ENCODE results near the gene PDGFD. TPM values are rescaled to one million over a fixed set of nuclear protein-coding genes. Genes with fewer than 3 reads are reported as not detected.

The PDGFD gene
- total RNA-seq, 1 experiment from 2014 or later = 1.7 TPM

- no peak overlapping the region for H4K5ac ChIP-seq (ENCODE audit: insufficient read length, low read depth, low read length)
- no peaks in the 10 kb centered on the region for H3K27me3 ChIP-seq (ENCODE audit: insufficient read depth, low read length)
- no peak overlapping the region for H3K56ac ChIP-seq (ENCODE audit: insufficient read length, low read depth, low read length)
- Mint-ChIP-seq H3K36me3 (ENCODE audit: insufficient read depth in 1 of 3, low read depth in 3 of 3) (no peaks in the 10 kb centered on the region; a peak in 1 of 7 replicates), H3K27ac (no peak overlapping the region), H3K4me3 (no peak overlapping the region), H3K9me3 (no peaks in the 10 kb centered on the region; a peak in 1 of 5 replicates), H3K27me3 (ENCODE audit: low read depth) (no peaks in the 10 kb centered on the region), H3K4me1 (peaks cover 0 to 6% of the 10 kb centered on the region in 2 experiments; a peak in 1 of 4 replicates)
- no peak overlapping the region for H3K14ac ChIP-seq (ENCODE audit: insufficient read depth, low read length)
- no peaks in the 10 kb centered on the region; the same call in 1 of the 2 replicates for H3K4me1 ChIP-seq (ENCODE audit: insufficient read depth, low read length)
- H3K79me1 ChIP-seq (ENCODE audit: insufficient read depth, low read depth, low read length, poor library complexity, severe bottlenecking) = no peaks in the 10 kb centered on the region
- H3K9me3 ChIP-seq (ENCODE audit: control insufficient read depth, low read depth, low read length) = no peaks in the 10 kb centered on the region
- no peak overlapping the region for H3K9ac ChIP-seq (ENCODE audit: extremely low read depth, insufficient read length, low read length)
- no peak overlapping the region for H3K23ac ChIP-seq (ENCODE audit: insufficient read length, low read depth, low read length)
- H3K4me2 ChIP-seq (ENCODE audit: insufficient read depth, insufficient read length, low read length) = no peak overlapping the region
- no peak overlapping the region for H2AFZ ChIP-seq (ENCODE audit: low read length)
- no peak overlapping the region for H3K27ac ChIP-seq (ENCODE audit: insufficient read length, low read depth, low read length)
- no peak overlapping the region for H2AK5ac ChIP-seq (ENCODE audit: insufficient read length, low read length)
- no peak for TF ChIP-seq CTCF (conservative IDR thresholded peaks at IDR 0.05)
- H3K18ac ChIP-seq (ENCODE audit: insufficient read length, low read depth, low read length) = no peak overlapping the region
- H2BK5ac ChIP-seq (ENCODE audit: insufficient read length, low read length) = no peak overlapping the region
- no peak overlapping the region for H3K4ac ChIP-seq (ENCODE audit: low read depth, low read length)
- no peak overlapping the region for H3T11ph ChIP-seq (ENCODE audit: low read length)
- DNase-seq = no peak
- H2BK15ac ChIP-seq (ENCODE audit: low read depth, low read length) = no peak overlapping the region
- no peak overlapping the region for H2BK120ac ChIP-seq (ENCODE audit: low read depth, low read length, poor library complexity, severe bottlenecking)
- H2BK12ac ChIP-seq (ENCODE audit: insufficient read length, low read depth, low read length) = no peak overlapping the region
- no peak overlapping the region for H2BK20ac ChIP-seq (ENCODE audit: low read depth, low read length, poor library complexity, severe bottlenecking)
- H3K23me2 ChIP-seq (ENCODE audit: insufficient read length, low read depth, low read length, poor library complexity, severe bottlenecking) = no peaks in the 10 kb centered on the region
- no peak overlapping the region for H4K91ac ChIP-seq (ENCODE audit: insufficient read length, low read depth, low read length)
- no peak overlapping the region for H4K8ac ChIP-seq (replicated peaks; ENCODE audit: insufficient read length, low read depth, low read length)
- H4K20me1 ChIP-seq (ENCODE audit: control insufficient read depth, insufficient read depth, insufficient read length) = no peaks in the 10 kb centered on the region
- no peaks in the 10 kb centered on the region for H3K79me2 ChIP-seq (ENCODE audit: insufficient read depth, low read length)
These were observed 274.3 kb downstream of the PDGFD start for GRCh38 chr11:103889679-103890078.
